ENCODE results near the gene USP9X.
"Not testable (repeated sequence)": the region's sequence is repeated elsewhere in the genome, so short reads cannot be mapped to it uniquely, and the experiment has no call there.

USP9X gene

DNA sequence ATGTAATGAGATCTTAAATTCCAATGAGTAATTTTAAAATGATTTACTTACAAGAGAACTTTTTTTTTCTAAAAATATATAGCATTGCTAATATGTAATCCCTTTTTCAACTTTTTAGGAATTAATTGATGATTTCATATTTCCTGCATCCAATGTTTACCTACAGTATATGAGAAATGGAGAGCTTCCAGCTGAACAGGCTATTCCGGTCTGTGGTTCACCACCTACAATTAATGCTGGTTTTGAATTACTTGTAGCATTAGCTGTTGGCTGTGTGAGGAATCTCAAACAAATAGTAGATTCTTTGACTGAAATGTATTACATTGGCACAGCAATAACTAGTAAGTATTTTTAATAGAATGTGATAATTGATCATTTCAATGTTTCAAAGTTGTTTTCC lies 113.2 kb downstream of the USP9X start:
- no peak for DNase-seq (ENCODE audit: low read depth)

DNA sequence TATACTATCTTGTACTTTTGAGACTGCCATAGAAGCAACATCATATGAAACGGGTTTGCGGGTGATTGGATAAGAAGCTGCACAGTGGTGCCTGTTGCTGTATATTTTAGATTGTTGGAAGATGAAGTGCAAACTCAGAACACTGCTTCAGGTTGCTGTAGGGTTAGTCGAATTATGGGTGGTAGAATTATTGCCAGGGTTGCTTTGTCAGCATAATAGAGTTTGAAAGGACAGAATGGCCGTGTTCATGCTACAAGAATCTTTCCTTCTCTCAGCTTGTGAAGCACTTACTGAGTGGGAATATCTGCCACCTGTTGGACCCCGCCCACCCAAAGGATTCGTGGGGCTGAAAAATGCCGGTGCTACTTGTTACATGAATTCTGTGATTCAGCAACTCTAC lies 115.5 kb downstream of the USP9X start:
- no peak for DNase-seq (ENCODE audit: low read depth)

DNA sequence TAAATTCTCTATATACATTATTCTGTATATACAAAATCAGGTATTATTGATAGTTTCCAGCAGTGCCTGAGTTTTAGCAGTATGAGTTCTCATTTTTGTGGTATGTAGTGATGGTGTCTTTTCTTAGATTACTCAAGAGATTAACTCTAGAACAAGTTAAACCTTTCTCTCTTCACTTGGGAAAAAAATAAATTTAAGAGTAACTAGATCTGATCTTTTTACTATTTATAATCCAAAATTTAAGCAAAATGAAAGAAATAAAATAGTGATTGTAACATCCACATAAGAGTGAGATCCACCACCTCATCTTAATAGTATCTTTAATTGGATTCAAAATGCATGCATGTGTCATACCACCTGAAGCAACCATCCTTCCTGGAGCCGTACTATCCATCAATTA lies 124.6 kb downstream of the USP9X start:
- no peak for DNase-seq (ENCODE audit: low read depth)

DNA sequence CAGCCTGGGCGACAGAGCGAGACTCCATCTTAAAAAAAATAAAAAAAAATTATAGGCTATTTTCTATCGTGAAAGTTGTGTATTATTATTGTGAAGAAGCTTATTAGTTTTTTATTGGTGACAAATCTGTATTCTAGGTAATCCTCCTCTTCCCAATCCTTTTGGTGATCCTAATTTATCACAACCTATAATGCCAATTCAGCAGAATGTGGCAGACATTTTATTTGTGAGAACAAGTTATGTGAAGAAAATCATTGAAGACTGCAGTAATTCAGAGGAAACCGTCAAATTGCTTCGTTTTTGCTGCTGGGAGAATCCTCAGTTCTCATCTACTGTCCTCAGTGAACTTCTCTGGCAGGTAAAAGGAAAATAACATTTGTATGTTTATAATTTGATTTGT lies 139.4 kb downstream of the USP9X start:
- no peak for DNase-seq (ENCODE audit: low read depth)

DNA sequence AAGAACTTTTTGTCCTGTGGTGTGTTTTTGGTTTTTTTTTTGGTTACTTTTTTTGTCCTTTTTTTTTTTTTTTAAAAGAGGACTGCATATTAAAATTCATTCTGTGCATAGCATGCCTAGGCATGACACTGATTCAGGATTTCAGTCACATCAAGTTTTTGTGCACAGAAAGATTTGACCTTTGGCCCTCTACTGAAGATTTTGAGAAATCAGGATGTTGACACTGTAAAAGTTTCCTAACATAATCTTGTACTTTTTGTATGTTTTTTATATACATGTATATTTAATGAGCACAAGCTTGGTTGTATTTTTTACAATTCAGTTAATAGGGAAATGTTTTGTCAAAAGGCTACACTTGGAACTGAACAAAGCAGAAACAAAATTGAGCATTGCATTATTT lies 148.7 kb downstream of the USP9X start:
- no peak for DNase-seq (ENCODE audit: low read depth)

DNA sequence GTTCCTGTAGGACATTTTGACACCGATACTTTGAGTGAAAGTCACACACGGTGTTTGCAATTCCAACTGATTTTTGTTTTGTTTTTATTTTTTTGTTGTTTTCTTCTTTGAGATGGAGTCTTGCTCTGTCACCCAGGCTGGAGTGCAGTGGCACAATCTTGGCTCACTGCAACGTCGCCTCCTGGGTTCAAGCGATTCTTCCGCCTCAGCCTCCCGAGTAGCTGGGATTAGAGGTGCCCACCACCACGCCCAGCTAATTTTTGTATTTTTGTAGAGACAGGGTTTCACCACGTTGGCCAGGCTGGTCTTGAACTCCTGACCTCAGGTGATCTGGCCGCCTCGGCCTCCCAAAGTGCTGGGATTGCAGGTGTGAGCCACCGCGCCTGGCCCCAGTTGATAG lies 149.2 kb downstream of the USP9X start:
- DNase-seq (ENCODE audit: low read depth), result not testable (repeated sequence)

DNA sequence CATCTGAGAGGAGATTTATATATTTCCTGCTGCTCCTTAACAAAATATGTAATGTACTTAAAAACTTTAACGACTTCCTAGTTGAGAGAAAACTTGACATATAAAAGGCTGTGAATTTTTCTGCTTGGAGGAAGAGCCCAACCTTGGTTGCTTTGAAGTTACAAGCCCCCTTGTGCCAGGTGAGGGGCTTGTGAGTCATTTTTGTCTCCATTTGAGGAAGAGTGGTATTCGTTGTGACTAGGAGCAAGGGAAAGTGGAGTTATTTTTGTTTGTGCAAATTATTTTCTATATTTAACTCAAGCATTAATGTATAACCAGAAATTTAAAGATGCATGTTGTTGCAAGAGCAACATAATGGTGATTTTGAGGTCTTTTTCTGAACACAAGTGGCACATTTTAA lies 149.7 kb downstream of the USP9X start:
- no peak for DNase-seq (ENCODE audit: low read depth)

DNA sequence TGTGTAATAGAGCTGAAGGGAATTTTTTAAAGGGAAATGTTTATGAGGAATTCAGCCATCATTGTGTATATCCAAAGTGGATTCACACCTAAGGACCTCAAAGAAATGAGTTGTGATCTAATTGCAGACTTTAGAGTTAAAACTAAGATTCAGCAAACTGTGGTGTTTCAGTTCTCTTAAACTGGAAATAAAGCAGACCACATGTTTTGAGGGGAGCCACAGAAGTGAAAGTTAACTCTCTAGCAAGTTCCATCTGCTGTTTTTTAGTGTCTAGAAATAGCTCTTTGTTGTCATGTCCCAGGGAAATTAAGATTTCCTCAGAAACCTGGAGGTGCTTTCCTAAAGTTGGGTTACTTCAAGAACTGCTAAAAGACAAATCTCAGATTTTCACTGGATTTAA lies 151.4 kb downstream of the USP9X start:
- no peak for DNase-seq (ENCODE audit: low read depth)

DNA sequence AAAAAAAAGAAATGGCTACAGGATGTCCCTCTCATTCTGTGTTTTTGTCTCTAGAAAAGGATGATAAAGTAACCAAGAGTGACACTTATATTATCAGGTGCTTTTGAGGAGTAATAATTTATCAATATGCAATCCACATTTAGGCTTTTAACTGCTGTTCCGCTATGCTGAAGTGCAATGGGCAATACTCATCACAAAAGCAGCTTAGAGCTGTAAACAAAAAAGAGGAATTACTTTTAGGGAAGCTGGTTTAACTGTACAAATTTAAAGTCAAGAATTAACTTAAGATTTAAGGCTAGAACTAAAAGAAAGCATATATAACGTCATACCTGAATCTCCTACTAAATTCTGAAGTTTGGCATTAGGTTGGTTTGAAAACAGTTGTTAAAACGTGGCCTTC lies 155.3 kb downstream of the USP9X start:
- no peak for DNase-seq (ENCODE audit: low read depth)

DNA sequence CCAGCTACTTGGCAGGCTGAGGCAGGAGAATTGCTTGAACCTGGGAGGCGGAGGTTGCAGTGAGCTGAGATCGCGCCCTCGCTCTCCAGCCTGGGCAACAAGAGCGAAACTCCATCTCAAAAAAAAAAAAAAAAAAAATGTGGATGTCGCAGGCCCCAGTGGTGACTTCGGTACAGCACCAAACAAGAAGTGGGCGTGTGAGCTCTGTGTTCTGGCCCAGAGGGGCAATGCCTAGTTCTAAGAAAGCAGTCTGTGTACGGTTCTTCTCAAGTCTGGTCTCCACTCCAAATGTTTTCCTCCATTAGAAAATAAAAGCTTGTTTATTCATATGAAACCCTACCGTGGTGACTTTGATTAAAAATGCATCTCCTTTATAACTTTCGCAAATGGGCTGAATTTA lies 156.7 kb downstream of the USP9X start:
- DNase-seq (ENCODE audit: low read depth), result no peak

DNA sequence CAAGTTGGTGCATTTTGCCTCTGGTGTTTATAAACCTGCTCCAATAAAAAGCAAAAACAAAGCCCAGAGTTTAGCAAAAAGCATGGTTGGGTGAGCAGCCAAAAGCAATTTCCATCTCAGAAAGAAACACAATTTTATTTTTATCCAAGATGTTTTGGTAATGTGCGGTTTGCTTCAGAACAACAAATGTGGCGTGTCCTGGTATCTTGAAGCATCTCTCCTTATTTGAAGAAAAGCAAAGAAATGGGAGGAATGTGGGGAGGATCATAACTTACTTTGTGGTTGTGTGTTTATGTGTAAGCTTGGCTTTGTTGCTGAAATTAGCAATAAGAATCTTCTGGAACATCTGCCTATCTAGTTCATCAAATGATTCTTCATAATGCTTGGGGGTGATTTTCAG lies 160.4 kb downstream of the USP9X start:
- peak; percentile 65 for DNase-seq (ENCODE audit: low read depth)

DNA sequence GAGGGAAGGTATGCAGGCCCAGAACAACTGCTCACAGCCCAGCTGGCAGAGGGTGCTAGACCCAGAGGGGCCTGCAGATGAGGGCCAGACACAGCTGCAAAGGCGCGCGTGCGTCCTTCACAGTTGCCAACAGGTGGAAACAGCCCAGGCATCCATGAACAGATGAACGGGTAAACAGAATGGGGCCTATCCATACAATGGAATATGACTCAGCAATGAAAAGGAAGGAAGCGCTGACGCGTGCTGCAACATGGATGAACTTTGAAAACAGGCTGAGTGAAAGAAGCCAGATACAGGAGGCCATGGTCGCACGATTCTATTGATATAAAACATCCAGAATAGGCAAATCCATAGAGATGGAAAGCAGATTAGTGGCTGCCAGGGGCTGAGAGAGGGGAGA lies 165.6 kb downstream of the USP9X start:
- DNase-seq (ENCODE audit: low read depth), result no peak

DNA sequence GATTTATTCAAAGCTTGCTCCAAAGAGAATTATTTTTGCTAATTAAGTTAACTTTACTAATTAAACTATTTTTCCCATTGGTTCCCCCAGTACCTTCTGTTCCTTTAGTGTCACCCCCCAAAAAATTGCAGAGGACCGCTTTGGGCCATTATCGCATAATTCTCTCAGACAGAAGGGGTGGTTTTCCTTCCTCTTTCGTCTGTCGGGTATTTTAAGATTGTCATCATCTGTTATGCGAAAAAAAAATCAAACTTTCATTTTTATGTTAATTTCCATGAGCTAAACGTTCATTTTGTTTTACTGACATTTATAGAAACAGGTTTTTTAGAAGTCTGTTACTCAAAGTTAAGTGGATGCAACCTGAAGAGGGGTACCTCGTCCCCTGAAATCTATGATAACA lies 172.6 kb downstream of the USP9X start:
- no peak for DNase-seq (ENCODE audit: low read depth)

DNA sequence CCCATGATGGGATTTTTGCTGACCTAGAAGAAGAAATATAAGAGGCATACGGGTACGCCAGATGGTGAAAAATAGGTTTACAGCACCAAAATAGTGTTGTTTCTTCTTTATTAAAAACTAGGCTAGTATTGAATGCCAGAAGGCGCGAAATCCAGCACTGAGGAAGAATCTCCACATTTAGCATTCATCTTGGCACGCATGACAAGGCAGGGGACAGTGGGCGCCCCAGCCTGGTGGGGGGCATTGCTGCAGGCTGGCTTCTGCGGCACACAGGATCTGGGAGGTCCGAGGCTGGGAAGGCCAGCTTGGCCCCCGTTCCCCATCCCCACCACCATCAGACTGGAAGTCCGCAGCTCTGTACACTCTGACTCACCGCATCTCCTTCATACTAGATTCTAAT lies 173.0 kb downstream of the USP9X start:
- no peak for DNase-seq (ENCODE audit: low read depth)

DNA sequence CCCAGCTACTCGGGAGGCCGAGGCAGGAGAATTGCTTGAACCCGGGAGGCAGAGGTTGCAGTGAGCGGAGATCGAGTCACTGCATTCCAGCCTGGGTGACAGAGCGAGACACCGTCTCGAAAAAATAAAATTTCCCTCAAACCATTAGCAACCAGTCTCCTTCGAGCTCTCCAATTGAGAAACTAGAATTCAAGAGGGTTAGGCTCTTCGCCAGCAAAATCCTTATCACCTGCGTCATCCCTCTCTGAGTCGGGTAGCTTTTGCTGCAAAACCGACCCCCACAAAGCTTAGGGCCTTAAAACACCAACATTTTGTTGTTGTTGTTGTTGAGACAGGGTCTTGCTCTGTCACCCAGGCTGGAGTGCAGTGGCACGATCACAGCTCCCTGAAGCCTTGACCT lies 173.6 kb downstream of the USP9X start:
- no peak for DNase-seq (ENCODE audit: low read depth)

DNA sequence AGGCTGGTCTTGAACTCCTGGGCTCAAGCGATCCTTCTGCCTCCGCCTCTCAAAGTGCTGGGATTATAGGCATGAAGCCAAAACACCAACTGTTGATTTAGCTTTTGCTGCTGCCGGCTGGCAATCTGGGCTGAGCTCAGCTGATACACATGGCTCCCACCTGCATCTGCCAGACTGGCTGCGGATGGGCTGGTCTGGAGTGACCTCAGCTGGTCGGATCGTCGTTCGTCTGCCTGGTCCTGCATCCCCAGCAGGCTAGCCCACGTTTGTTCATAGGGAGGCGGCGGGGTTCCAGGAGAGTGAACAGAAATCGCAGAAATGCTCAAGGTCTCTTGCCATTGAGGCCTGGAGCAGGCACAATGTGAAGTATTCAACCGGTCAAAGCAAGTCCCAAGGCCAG lies 174.3 kb downstream of the USP9X start:
- no peak for DNase-seq (ENCODE audit: low read depth)

DNA sequence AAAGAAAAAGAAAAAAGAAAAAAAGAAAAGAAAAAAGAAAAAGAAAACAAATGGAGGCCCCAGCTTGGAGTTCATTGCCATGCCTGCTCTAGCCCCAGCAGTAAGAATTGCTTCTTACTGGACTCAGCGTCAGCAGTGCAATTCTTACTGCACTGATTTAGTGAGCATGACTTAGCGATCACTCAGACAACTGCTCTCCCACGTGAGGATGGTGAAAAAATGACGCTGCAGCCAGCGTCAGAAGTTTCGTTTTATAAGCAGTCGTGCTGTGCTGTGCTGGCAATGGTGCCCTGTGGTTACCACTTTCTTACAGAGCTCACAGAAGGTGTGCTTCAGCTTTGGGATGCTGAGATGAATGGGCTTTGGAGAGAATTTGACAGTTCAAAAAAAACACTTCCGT lies 180.4 kb downstream of the USP9X start:
- peak; percentile 64 for DNase-seq (ENCODE audit: low read depth)

DNA sequence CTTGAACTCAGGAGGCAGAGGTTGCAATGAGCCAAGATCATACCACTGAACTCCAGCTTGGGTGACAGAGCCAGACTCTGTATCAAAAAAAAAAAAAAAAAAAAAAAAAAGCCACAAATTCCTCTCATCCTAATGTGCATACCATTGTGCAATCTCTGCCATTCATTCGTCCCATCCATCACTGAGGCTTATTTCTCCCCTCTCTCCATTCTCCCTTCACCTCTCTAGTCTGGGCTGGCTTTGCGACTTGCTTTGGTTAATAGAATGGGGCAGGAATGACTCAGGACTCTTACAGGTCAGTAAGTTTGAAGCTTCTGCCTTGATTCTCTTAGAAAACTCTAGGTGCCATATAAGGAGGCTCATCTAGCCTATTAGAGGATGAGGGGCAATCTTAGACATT lies 188.4 kb downstream of the USP9X start:
- no peak for DNase-seq (ENCODE audit: low read depth)

DNA sequence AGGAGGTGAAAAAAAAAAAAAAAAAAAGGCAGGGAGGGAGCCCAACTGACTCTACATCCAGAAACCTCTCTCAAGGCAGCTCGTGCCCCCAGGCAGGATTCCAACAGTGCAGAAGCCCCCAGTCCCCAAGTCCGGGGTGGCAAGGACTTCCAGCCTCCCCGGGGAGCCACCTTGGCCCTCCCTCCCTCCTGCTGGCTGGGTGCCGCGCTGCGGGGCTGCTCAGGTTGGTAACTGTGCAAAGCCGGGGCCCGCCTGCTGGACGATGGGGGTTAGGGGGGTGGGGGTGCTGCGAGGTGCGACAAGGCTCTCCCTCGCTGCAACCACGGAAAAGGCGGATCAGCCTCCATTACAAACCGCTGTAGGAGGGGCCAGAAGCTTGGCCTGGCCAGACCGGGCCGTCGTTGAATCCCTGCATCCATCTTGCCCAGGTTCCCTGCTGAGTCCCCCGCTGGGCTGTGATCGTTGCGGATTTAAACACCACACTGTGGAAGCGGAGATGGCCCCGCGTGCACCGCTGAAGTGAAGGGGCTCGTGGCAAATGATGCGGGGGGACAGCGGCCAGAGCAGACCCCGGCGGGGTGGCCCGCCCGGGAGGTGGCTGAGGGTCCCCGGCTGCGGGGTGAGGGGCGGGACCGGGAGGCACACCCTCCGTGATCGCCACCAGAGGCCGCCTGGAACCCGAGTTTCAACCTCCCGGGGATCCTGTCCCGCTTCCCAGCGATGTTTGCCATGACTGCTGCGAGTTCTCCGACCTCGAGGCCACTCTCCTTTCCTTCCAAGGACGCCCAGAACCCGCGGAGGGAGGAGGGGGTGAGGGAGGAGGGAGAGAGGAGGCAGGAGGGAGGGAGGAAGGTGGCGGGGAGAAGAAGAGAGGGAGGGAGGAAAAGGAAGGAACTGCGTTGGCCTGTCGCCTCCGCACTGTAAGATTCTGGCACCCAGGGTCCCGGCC lies 190.7 kb downstream of the USP9X start:
- DNase-seq (ENCODE audit: low read depth), result no peak

DNA sequence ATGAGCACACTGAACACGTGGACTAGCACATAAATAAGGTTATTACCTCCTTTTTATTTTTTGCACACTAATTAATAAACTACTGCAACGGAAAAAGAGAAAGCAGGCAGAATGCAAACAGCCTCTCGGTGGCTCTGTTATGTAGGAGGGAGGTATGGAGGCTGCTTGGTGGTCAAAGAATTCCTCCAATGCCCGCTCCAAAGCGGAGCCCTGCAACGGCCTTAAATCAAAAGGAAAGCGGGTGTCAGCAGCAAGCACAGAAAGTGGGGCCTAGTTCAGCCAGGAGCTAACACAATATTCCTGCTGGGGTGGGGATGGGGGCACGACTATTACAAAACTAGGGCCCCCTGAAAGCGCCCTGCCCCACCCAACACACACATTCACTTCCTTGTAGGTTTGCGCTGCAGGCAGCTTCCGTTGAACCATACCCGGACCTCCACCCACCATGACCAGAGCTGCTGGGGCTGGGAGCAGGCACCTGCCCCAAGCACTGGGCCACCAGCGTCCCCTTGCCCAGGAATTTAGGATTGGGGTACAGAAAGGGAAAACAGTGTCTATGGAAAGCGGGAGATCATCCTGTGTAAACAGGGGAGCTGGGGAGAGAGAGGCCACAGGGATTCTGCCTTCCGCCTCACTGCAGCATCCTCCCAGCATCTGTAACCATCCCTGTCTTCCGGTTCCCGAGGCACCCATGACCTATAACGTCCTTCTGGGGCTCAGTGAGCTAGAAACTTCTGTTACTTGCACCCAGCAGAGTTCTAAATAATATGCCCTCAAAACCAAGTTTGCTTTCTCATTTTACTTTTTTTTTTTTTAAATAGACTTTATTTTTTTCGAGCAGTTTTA lies 191.6 kb downstream of the USP9X start:
- DNase-seq (ENCODE audit: low read depth), result no peak

DNA sequence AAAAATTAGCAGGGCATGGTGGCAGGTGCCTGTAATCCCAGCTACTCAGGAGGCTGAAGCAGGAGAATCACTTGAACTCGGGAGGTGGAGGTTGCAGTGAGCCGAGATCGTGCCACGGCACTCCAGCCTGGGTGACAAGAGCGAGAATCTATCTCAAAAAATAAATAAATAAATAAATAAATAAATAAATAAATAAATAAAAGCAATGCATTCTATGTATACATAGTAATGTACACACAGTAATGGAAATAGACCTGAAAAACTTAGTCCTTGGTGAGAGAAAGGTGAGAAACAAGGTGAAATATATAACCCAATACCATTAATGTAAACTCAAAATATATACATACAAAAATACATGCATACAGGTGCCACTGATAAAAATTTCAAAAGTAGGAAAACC lies 197.1 kb downstream of the USP9X start:
- not testable (repeated sequence) for DNase-seq (ENCODE audit: low read depth)

DNA sequence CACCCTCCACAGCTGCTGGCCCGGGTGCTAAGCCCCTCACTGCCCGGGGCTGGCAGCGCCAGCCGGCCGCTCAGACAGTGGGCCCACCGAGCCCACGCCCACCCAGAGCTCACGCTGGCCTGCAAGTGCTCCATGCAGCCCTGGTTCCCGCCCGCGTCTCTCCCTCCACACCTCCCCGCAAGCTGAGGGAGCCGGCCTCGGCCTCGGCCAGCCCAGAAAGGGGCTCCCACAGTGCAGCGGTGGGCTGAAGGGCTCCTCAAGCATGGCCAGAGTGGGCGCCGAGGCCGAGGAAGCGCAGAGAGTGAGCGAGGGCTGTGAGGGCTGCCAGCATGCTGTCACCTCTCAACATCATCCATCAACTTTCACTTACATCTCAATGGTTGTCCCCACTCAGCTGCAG lies 200.7 kb downstream of the USP9X start:
- DNase-seq (ENCODE audit: low read depth), result not testable (repeated sequence)
